ENCODE data around the gene CACFD1.

Gene CACFD1

GRCh38 chr9:133505901-133506652 is 46.3 kb downstream of the CACFD1 start:
- no peak for DNase-seq

GRCh38 chr9:133506653-133507038 is 46.9 kb downstream of the CACFD1 start:
- no peak for DNase-seq

- no peak for DNase-seq
Measured at GRCh38 chr9:133507246-133507965, 47.6 kb downstream of the CACFD1 start.

- no peak for DNase-seq
Measured at GRCh38 chr9:133508046-133508445, 48.3 kb downstream of the CACFD1 start.

- DNase-seq, result no peak
Measured at GRCh38 chr9:133509179-133510083, 49.7 kb downstream of the CACFD1 start.

- no peak for DNase-seq
Measured at GRCh38 chr9:133510926-133511505, 51.2 kb downstream of the CACFD1 start.

- no peak for DNase-seq
Measured at GRCh38 chr9:133511607-133512006, 51.8 kb downstream of the CACFD1 start.

- DNase-seq, result no peak
Measured at GRCh38 chr9:133512253-133513213, 52.8 kb downstream of the CACFD1 start.

GRCh38 chr9:133513214-133514100 is 53.7 kb downstream of the CACFD1 start:
- no peak for DNase-seq

GRCh38 chr9:133514460-133515239 is 54.9 kb downstream of the CACFD1 start:
- DNase-seq, result no peak

- DNase-seq, result no peak
Measured at GRCh38 chr9:133515240-133515610, 55.4 kb downstream of the CACFD1 start.

GRCh38 chr9:133515615-133516255 is 56.0 kb downstream of the CACFD1 start:
- no peak for DNase-seq

GRCh38 chr9:133516256-133516960 is 56.6 kb downstream of the CACFD1 start:
- no peak for DNase-seq

GRCh38 chr9:133516961-133517350 is 57.2 kb downstream of the CACFD1 start:
- no peak for DNase-seq

GRCh38 chr9:133517711-133518110 is 57.9 kb downstream of the CACFD1 start:
- DNase-seq, result no peak

- DNase-seq, result no peak
Measured at GRCh38 chr9:133518200-133518599, 58.4 kb downstream of the CACFD1 start.

GRCh38 chr9:133518706-133519449 is 59.1 kb downstream of the CACFD1 start:
- no peak for DNase-seq

- DNase-seq, result no peak
Measured at GRCh38 chr9:133519693-133520092, 59.9 kb downstream of the CACFD1 start.
